Lower lobe of right lung (tissue), 2 donors: ENCODE results near the gene SMG6. TPM values are rescaled to one million over a fixed set of nuclear protein-coding genes. Genes with fewer than 3 reads are reported as not detected.
A peak's percentile ranks its signal among the peaks of the same experiment; 100 is the strongest.

Experiments used
- ATAC-seq, 2 donors: fragments of 200-7000 bp; cut with Tn5 transposase; one replicate each; pipeline ENCODE4 v1.9.1; 2020 to 2022; ENCODE audit warnings: mild to moderate bottlenecking in 2 of 2, moderate library complexity in 2 of 2
- DNase-seq: peaks from one replicate; pipeline ENCODE4 v3.0.0-alpha.2; 2020
- H3K27ac ChIP-seq: fragments of 200-600 bp; one replicate; pipeline ENCODE4 v1.8.0; 2022
- H3K27me3 ChIP-seq: fragments of 200-600 bp; one replicate; pipeline ENCODE4 v1.8.0; 2022; ENCODE audit warnings: low read depth
- H3K36me3 ChIP-seq: fragments of 200-600 bp; one replicate; pipeline ENCODE4 v1.8.0; 2022; ENCODE audit warnings: mild to moderate bottlenecking
- H3K4me1 ChIP-seq: fragments of 200-600 bp; one replicate; pipeline ENCODE4 v1.8.0; 2022
- H3K4me3 ChIP-seq: fragments of 200-600 bp; one replicate; pipeline ENCODE4 v1.8.0; 2022; ENCODE audit warnings: mild to moderate bottlenecking
- H3K9me3 ChIP-seq: fragments of 200-600 bp; one replicate; pipeline ENCODE4 v1.8.0; 2022
- CTCF ChIP-seq: fragments of 200-600 bp; IDR thresholded peaks from one replicate; pipeline ENCODE4 v1.8.0; 2022; ENCODE audit warnings: antibody characterized with exemption, mild to moderate bottlenecking
- intact Hi-C: fragments of 100-400 bp; cut with DNase I; formaldehyde crosslinking; loops from one replicate; pipeline ENCODE4 v1.11.0; 2022
- total RNA-seq: library from RNA; stranded (reverse); fragmentation: NEBNext Ultra II Directional; extraction: Animal tissue kit (Norgen Biotek cat#: 25700); gene quantifications from one replicate; pipeline ENCODE4 v1.2.1, GENCODE V29; 2021
- donor health status: DM: no; HTN: yes; CAD: no; lungs with severe emphysema.

SMG6 gene
- total RNA-seq, 1 donor from 2014 or later: 33.8 TPM

DNA sequence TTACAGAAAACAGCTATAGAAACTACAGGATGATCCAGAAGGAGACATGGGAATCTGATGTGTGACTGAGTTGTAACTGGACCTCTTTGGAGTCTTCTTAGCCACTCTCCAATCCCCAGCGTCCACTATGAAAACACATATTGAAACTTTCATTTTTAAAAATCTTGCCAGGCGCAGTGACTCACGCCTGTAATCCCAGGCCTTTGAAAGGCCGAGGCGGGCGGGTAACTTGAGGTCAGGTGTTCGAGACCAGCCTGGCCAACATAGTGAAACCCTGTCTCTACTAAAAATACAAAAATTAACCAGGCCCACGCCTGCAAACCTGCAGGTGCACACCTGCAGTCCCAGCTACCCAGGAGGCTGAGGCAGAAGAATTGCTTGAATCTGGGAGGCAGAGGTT lies 195.4 kb downstream of the SMG6 start:
- intact Hi-C loops: no loop called here
- Histone ChIP-seq H3K9me3 (no peaks in the 10 kb centered on the region), H3K27me3 (no peaks in the 10 kb centered on the region), H3K4me3 (no peak overlapping the region), H3K36me3 (no peaks in the 10 kb centered on the region), H3K27ac (no peak overlapping the region), H3K4me1 (peaks cover 22% of the 10 kb centered on the region)
- no peak for DNase-seq
- ATAC-seq: no peak
- TF ChIP-seq CTCF: no peak

GRCh38 chr17:2107506-2107905 lies 196.1 kb downstream of the SMG6 start:
- Histone ChIP-seq H3K9me3 (no peaks in the 10 kb centered on the region), H3K4me1 (peaks cover 22% of the 10 kb centered on the region), H3K27ac (peak overlapping the region; percentile 33), H3K27me3 (no peaks in the 10 kb centered on the region), H3K4me3 (no peak overlapping the region), H3K36me3 (no peaks in the 10 kb centered on the region)
- intact Hi-C loops: no loop called here
- no peak for TF ChIP-seq CTCF
- DNase-seq (no peak), ATAC-seq (peak in 1 of 2 donors; percentile 37)

DNA sequence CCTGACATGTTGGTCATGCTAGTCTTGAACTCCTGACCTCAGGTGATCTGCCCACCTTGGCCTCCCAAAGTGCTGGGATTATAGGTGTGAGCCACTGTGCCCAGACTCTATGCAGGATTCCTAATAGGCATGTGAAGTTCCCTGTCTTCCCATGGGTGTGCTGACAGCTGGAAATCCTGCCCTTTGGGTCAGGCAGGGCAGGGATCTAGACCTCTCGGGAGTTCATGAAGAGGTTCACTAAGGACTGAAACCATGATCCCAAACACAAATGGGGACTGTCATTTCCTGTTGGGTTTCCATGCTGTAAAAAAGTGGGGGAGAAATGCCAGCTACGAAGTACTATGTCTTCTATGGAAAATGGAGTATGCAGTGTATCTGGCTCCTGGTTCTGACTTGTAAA lies 196.5 kb downstream of the SMG6 start:
- no peaks in the 10 kb centered on the region for H3K9me3 ChIP-seq
- ATAC-seq (no peak), DNase-seq (no peak)
- no peak overlapping the region for H3K4me3 ChIP-seq
- TF ChIP-seq CTCF: no peak
- H3K36me3 ChIP-seq: no peaks in the 10 kb centered on the region
- H3K4me1 ChIP-seq: peaks cover 22% of the 10 kb centered on the region
- intact Hi-C loops: no loop called here
- peak overlapping the region; percentile 33 for H3K27ac ChIP-seq
- H3K27me3 ChIP-seq: no peaks in the 10 kb centered on the region

DNA sequence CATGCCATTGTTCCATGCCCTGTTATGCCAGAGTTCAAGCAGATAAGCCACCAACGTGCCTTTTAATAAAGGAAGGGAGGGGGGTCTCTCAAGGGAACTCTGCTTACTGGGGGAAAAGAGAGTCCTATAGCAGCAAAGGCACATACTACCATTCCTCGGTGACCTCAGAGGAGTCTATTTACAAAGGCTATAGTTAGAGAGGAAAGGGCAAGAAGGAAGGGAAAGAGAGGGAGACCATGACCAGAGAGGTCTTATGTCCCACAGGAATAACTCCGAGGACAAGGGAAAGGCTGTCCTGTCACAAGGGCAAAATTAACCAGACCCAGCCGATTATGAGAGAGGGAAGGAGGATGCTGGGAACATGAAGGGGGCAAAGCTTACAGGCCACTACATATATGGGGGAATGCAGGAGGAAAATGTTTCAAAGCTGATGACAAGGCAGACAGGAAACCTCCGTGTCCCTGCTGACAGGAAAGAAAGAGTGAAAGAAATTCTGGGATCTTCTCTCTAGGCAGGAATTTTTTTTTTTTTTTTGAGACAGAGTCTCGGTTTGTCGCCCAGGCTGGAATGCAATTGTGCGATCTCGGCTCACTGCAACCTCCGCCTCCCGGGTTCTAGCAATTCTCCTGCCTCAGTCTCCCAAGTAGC lies 197.2 kb downstream of the SMG6 start:
- Histone ChIP-seq H3K4me1 (peaks cover 27% of the 10 kb centered on the region), H3K9me3 (no peaks in the 10 kb centered on the region), H3K4me3 (no peak overlapping the region), H3K27ac (peak overlapping the region; percentile 33), H3K36me3 (no peaks in the 10 kb centered on the region), H3K27me3 (no peaks in the 10 kb centered on the region)
- no peak for TF ChIP-seq CTCF
- intact Hi-C loops: no loop called here
- DNase-seq: no peak
- ATAC-seq: no peak

DNA sequence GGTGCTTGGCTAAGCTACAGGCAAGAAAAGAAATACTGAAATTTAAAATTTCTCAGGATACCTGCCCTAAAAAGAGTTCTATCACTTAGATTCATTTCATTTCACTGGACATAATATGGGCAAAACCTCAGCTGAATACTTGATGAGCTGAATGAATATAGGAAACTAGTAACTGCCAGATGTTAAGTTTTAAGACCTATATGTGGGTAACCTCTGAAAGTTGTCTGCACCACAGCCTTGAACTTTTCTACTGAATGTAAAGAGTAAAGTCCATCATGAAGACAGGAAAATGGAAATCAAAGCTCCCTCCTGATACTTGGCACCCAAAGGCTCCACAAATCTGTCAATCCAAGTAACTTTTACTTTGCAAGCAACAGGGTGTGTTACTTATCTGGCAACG lies 197.9 kb downstream of the SMG6 start:
- Histone ChIP-seq H3K27me3 (no peaks in the 10 kb centered on the region), H3K36me3 (no peaks in the 10 kb centered on the region), H3K4me3 (no peak overlapping the region), H3K9me3 (no peaks in the 10 kb centered on the region), H3K4me1 (peaks cover 34% of the 10 kb centered on the region), H3K27ac (no peak overlapping the region)
- DNase-seq (no peak), ATAC-seq (no peak)
- intact Hi-C loops: no loop called here
- no peak for TF ChIP-seq CTCF
